PC-9 (cell line): ENCODE measurements around the gene MYLK.

Experiments used
- CTCF ChIP-seq: fragments of 200-600 bp; sonication (generic); conservative IDR thresholded peaks from 2 replicates; pipeline ENCODE4 v1.6.1; 2017; ENCODE audit warnings: mixed run types, antibody characterized with exemption, mild to moderate bottlenecking, moderate library complexity
- EZH2 ChIP-seq: fragments of 200-600 bp; sonication (generic); IDR thresholded peaks from 2 replicates; pipeline ENCODE4 v1.8.0; 2017; ENCODE audit warnings: antibody characterized with exemption, low read depth

GRCh38 chr3:123616593-123616992 is 267.5 kb downstream of the MYLK start:
- no peak for TF ChIP-seq CTCF
- TF ChIP-seq EZH2, result no peak
